Measurements from ENCODE around the gene SURF4. TPM values are rescaled to one million over a fixed set of nuclear protein-coding genes. Genes with fewer than 3 reads are reported as not detected.

Gene SURF4
- total RNA-seq, 1 donor from 2014 or later, result 57.0 TPM

GRCh38 chr9:133356391-133357091 is 19.3 kb downstream of the SURF4 start, which contains the start of the genes SURF1 and SURF2:
SURF1 (minus strand) TSS chr9:133356487; CDS start chr9:133356453, 34 bp downstream.
SURF2 (plus strand) TSS chr9:133356550; CDS start chr9:133356593, 43 bp downstream.
- Mint-ChIP-seq H3K27me3 (no peaks in the 10 kb centered on the region), H3K27ac (peak within 1 kb of the TSS; percentile 82), H3K4me3 (peak within 1 kb of the TSS; percentile 88), H3K4me1 (peaks cover 43% of the 10 kb centered on the region), H3K9me3 (no peaks in the 10 kb centered on the region), H3K36me3 (ENCODE audit: low read depth) (peaks cover 48% of the 10 kb centered on the region)
- ATAC-seq (ENCODE audit: low read depth) (peak; percentile 92), DNase-seq (peak; percentile 87)
- POLR2A ChIA-PET, result interaction anchor here (0.6 to 3.7 kb wide), 15 partner anchors 8 to 170 kb away, joined by 3 to 52 read pairs (median 5); partner anchors contain the start of genes CACFD1, MED22, RPL7A and SLC2A6
- TF ChIP-seq CTCF (IDR thresholded peaks at IDR 0.05), result no peak
- intact Hi-C loops (cut with micrococcal nuclease), result loop anchor here (1.0 kb wide), 3 partner anchors 8 to 170 kb away; partner anchors contain the start of genes MED22, RPL7A, STKLD1 and SURF4
- CTCF ChIA-PET, result interaction anchor here (0.7 kb wide), 1 partner anchor 202 kb away, joined by 5 read pairs; no protein-coding TSS in a partner anchor

GRCh38 chr9:133355881-133356357 is 19.9 kb downstream of the SURF4 start:
- Mint-ChIP-seq H3K9me3 (no peaks in the 10 kb centered on the region), H3K4me1 (peaks cover 45% of the 10 kb centered on the region)
- no peak for ATAC-seq (ENCODE audit: low read depth)

GRCh38 chr9:133354766-133355165 is 21.1 kb downstream of the SURF4 start:
- H3K36me3 Mint-ChIP-seq (ENCODE audit: low read depth), result peaks cover 53% of the 10 kb centered on the region
- ChIA-PET CTCF (interaction anchor here (0.8 to 1.0 kb wide), 2 partner anchors 9 to 169 kb away, joined by 3 to 4 read pairs; no protein-coding TSS in a partner anchor), POLR2A (interaction anchor here (1.0 to 3.7 kb wide), 5 partner anchors 7 to 324 kb away, joined by 3 to 52 read pairs (median 8); partner anchors contain the start of genes CACFD1, GTF3C5, MED22 and RPL7A)
- intact Hi-C loops (cut with micrococcal nuclease), result no loop called here
- peak overlapping the region; percentile 88 for H3K4me3 Mint-ChIP-seq
- peaks cover 51% of the 10 kb centered on the region for H3K4me1 Mint-ChIP-seq
- no peaks in the 10 kb centered on the region for H3K9me3 Mint-ChIP-seq
- ATAC-seq (ENCODE audit: low read depth), result no peak
- H3K27ac Mint-ChIP-seq, result no peak overlapping the region
- no peak for TF ChIP-seq CTCF (IDR thresholded peaks at IDR 0.05)
- H3K27me3 Mint-ChIP-seq, result no peaks in the 10 kb centered on the region
- DNase-seq, result no peak

More at GRCh38 chr9:133355881-133356357, 19.9 kb downstream of the SURF4 start:
- DNase-seq, result no peak
- Mint-ChIP-seq H3K27me3 (no peaks in the 10 kb centered on the region), H3K27ac (peak overlapping the region; percentile 82), H3K4me3 (peak overlapping the region; percentile 88), H3K36me3 (ENCODE audit: low read depth) (peaks cover 48% of the 10 kb centered on the region)
- ChIA-PET POLR2A (interaction anchor here (0.6 to 3.7 kb wide), 15 partner anchors 9 to 326 kb away, joined by 3 to 52 read pairs (median 5); partner anchors contain the start of genes CACFD1, GTF3C5, MED22 and RPL7A), CTCF (interaction anchor here (0.6 to 1.0 kb wide), 4 partner anchors 8 to 201 kb away, joined by 3 to 5 read pairs (median 4); no protein-coding TSS in a partner anchor)
- intact Hi-C loops (cut with micrococcal nuclease), result loop anchor here (1.0 kb wide), 3 partner anchors 8 to 170 kb away; partner anchors contain the start of genes MED22, RPL7A, STKLD1 and SURF4
- no peak for TF ChIP-seq CTCF (IDR thresholded peaks at IDR 0.05)

GRCh38 chr9:133353548-133353947 is 22.3 kb downstream of the SURF4 start:
- H3K9me3 Mint-ChIP-seq, result no peaks in the 10 kb centered on the region
- CTCF ChIA-PET, result no interaction called here
- H3K36me3 Mint-ChIP-seq (ENCODE audit: low read depth), result peaks cover 57% of the 10 kb centered on the region
- no peak for TF ChIP-seq CTCF (IDR thresholded peaks at IDR 0.05)
- H3K27ac Mint-ChIP-seq, result peak overlapping the region; percentile 31
- H3K4me3 Mint-ChIP-seq, result no peak overlapping the region
- DNase-seq (no peak), ATAC-seq (ENCODE audit: low read depth) (no peak)
- POLR2A ChIA-PET, result interaction anchor here (1.0 to 1.1 kb wide), 2 partner anchors 11 to 18 kb away, joined by 3 read pairs; partner anchors contain the start of gene SURF6
- no peaks in the 10 kb centered on the region for H3K27me3 Mint-ChIP-seq
- intact Hi-C loops (cut with micrococcal nuclease), result no loop called here
- H3K4me1 Mint-ChIP-seq, result peaks cover 59% of the 10 kb centered on the region

Data from activated B cell treated with CpG ODN at 0.5 μM for 24 hours (primary cell).